WTC11 (cell line): Measurements from ENCODE around the gene LPP. TPM values are rescaled to one million over a fixed set of nuclear protein-coding genes. Genes with fewer than 3 reads are reported as not detected.

Experiments
- ATAC-seq: fragments of 200-7000 bp; cut with Tn5 transposase; 2 replicates; pipeline ENCODE4 v1.10.0; 2021; ENCODE audit warnings: mild to moderate bottlenecking, moderate library complexity
- CTCF ChIA-PET: fragments of 300-600 bp; sonication (Branson Sonifier 250); formaldehyde crosslinking; loops from one replicate; lab custom pipeline; 2021; ENCODE audit warnings: antibody characterized with exemption; lab: Charles Lee
- POLR2A ChIA-PET: fragments of 350-600 bp; sonication (Branson Sonifier 250); formaldehyde crosslinking; loops from one replicate; lab custom pipeline; 2021; ENCODE audit warnings: antibody characterized with exemption; lab: Charles Lee
- DNase-seq: peaks from one replicate; pipeline ENCODE4 v3.0.0; 2021; ENCODE audit warnings: low spot score
- H3K27ac Mint-ChIP-seq: 2 replicates; pipeline ENCODE4 v1.8.0; 2021; ENCODE audit warnings: mixed read lengths
- H3K27me3 Mint-ChIP-seq: 2 replicates; pipeline ENCODE4 v1.8.0; 2021; ENCODE audit warnings: low read depth, mild to moderate bottlenecking, moderate library complexity, mixed read lengths
- H3K36me3 Mint-ChIP-seq: 2 replicates; pipeline ENCODE4 v1.8.0; 2021; ENCODE audit warnings: mixed read lengths
- H3K4me1 Mint-ChIP-seq: 2 replicates; pipeline ENCODE4 v1.8.0; 2022; ENCODE audit warnings: mixed read lengths
- H3K4me3 Mint-ChIP-seq: 2 replicates; pipeline ENCODE4 v1.8.0; 2021; ENCODE audit warnings: mild to moderate bottlenecking, moderate library complexity, mixed read lengths
- H3K9me3 Mint-ChIP-seq: 2 replicates; pipeline ENCODE4 v1.8.0; 2021; ENCODE audit warnings: mixed read lengths
- ATF2 ChIP-seq: sonication (generic); formaldehyde crosslinking; IDR thresholded peaks from 2 replicates; pipeline ENCODE4 v1.8.1; 2022; ENCODE audit warnings: low read depth, missing genetic modification reagents, borderline replicate concordance
- CDX4 ChIP-seq: fragments of 250-450 bp; sonication (Bioruptor Pico); IDR thresholded peaks from 2 replicates; pipeline ENCODE4 v1.9.0; 2021; ENCODE audit warnings: moderate library complexity, mild to moderate bottlenecking, inconsistent platforms, borderline replicate concordance
- CREM ChIP-seq: sonication (generic); formaldehyde crosslinking; IDR thresholded peaks from 2 replicates; pipeline ENCODE4 v1.8.1; 2022; ENCODE audit warnings: mild to moderate bottlenecking, missing genetic modification reagents, moderate library complexity
- GABPB1 ChIP-seq: sonication (generic); formaldehyde crosslinking; IDR thresholded peaks from 2 replicates; pipeline ENCODE4 v1.8.1; 2023; ENCODE audit warnings: mild to moderate bottlenecking, missing genetic modification reagents
- JUN ChIP-seq: sonication (generic); formaldehyde crosslinking; IDR thresholded peaks from 2 replicates; pipeline ENCODE4 v1.8.0; 2023; ENCODE audit warnings: mild to moderate bottlenecking, missing genetic modification reagents
- NFE2L1 ChIP-seq: sonication (generic); formaldehyde crosslinking; IDR thresholded peaks from 2 replicates; pipeline ENCODE4 v1.8.1; 2023; ENCODE audit warnings: missing genetic modification reagents
- PREB ChIP-seq: sonication (generic); formaldehyde crosslinking; IDR thresholded peaks from 2 replicates; pipeline ENCODE4 v1.8.1; 2022; ENCODE audit warnings: mild to moderate bottlenecking, missing genetic modification reagents, moderate library complexity, borderline replicate concordance
- SMAD3 ChIP-seq: sonication (generic); formaldehyde crosslinking; IDR thresholded peaks from 2 replicates; pipeline ENCODE4 v1.8.0; 2022; ENCODE audit warnings: missing genetic modification reagents, mild to moderate bottlenecking, borderline replicate concordance
- SMAD4 ChIP-seq: sonication (generic); formaldehyde crosslinking; IDR thresholded peaks from 2 replicates; pipeline ENCODE4 v1.8.0; 2022; ENCODE audit warnings: mild to moderate bottlenecking, missing genetic modification reagents
- TCF7 ChIP-seq: sonication (generic); formaldehyde crosslinking; IDR thresholded peaks from 2 replicates; pipeline ENCODE4 v1.8.0; 2022; ENCODE audit warnings: mild to moderate bottlenecking, low read depth, missing genetic modification reagents, moderate library complexity
- USF1 ChIP-seq: sonication (generic); formaldehyde crosslinking; IDR thresholded peaks from 2 replicates; pipeline ENCODE4 v1.8.0; 2022; ENCODE audit warnings: mild to moderate bottlenecking, missing genetic modification reagents
- USF2 ChIP-seq: sonication (generic); formaldehyde crosslinking; IDR thresholded peaks from 2 replicates; pipeline ENCODE4 v1.8.1; 2023; ENCODE audit warnings: mild to moderate bottlenecking, missing genetic modification reagents, moderate library complexity
- ZNF138 ChIP-seq: sonication (generic); formaldehyde crosslinking; conservative IDR thresholded peaks from 2 replicates; pipeline ENCODE4 v1.8.1; 2022; ENCODE audit warnings: mild to moderate bottlenecking, moderate library complexity, missing genetic modification reagents
- ZNF232 ChIP-seq: sonication (generic); formaldehyde crosslinking; IDR thresholded peaks from 2 replicates; pipeline ENCODE4 v1.8.0; 2022; ENCODE audit warnings: mild to moderate bottlenecking, missing genetic modification reagents
- ZNF263 ChIP-seq: sonication (generic); formaldehyde crosslinking; IDR thresholded peaks from 2 replicates; pipeline ENCODE4 v1.8.1; 2022; ENCODE audit warnings: low read depth, mild to moderate bottlenecking, moderate library complexity, missing genetic modification reagents
- ZNF512 ChIP-seq: sonication (generic); formaldehyde crosslinking; IDR thresholded peaks from 2 replicates; pipeline ENCODE4 v1.8.1; 2022; ENCODE audit warnings: missing genetic modification reagents, borderline replicate concordance
- total RNA-seq: library from RNA; stranded (reverse); gene quantifications from 3 replicates; pipeline ENCODE4 v1.2.3, GENCODE V29; 2021

The LPP gene
- total RNA-seq, 1 experiment from 2014 or later, result 49.6 TPM

GRCh38 chr3:188685789-188686188 is 531.8 kb downstream of the LPP start:
- H3K9me3 Mint-ChIP-seq, result no peaks in the 10 kb centered on the region
- H3K27me3 Mint-ChIP-seq, result no peaks in the 10 kb centered on the region
- DNase-seq, result no peak
- POLR2A ChIA-PET, result no interaction called here
- ATAC-seq, result no peak
- H3K4me1 Mint-ChIP-seq, result peaks cover 12% of the 10 kb centered on the region
- no peak overlapping the region for H3K4me3 Mint-ChIP-seq
- no peak overlapping the region for H3K27ac Mint-ChIP-seq
- TF ChIP-seq USF1 (CRISPR knock-in tag), result no peak
- no peak for TF ChIP-seq ZNF512
- no peak for TF ChIP-seq USF2 (CRISPR knock-in tag)
- no peak for TF ChIP-seq SMAD4 (CRISPR knock-in tag)
- no peak for TF ChIP-seq SMAD3 (CRISPR knock-in tag)
- no peak for TF ChIP-seq ATF2 (CRISPR knock-in tag)
- no peak for TF ChIP-seq ZNF138 (CRISPR knock-in tag)
- TF ChIP-seq ZNF263 (CRISPR knock-in tag), result no peak
- no peak for TF ChIP-seq CDX4
- TF ChIP-seq ZNF232 (CRISPR knock-in tag), result no peak
- CTCF ChIA-PET, result interaction anchor here (1.2 to 1.4 kb wide), 3 partner anchors 12 to 945 kb away, joined by 3 to 4 read pairs (median 3); no protein-coding TSS in a partner anchor
- H3K36me3 Mint-ChIP-seq, result no peaks in the 10 kb centered on the region

- Mint-ChIP-seq H3K36me3 (no peaks in the 10 kb centered on the region), H3K9me3 (no peaks in the 10 kb centered on the region), H3K4me3 (no peak overlapping the region), H3K4me1 (peaks cover 12% of the 10 kb centered on the region), H3K27me3 (no peaks in the 10 kb centered on the region), H3K27ac (no peak overlapping the region)
- ATAC-seq (no peak), DNase-seq (no peak)
- ChIA-PET CTCF (interaction anchor here (0.6 to 1.4 kb wide), 6 partner anchors 13 to 971 kb away, joined by 3 to 5 read pairs (median 4); no protein-coding TSS in a partner anchor), POLR2A (no interaction called here)
- TF ChIP-seq TCF7 (CRISPR knock-in tag) (no peak), GABPB1 (CRISPR knock-in tag) (no peak), ZNF232 (CRISPR knock-in tag) (no peak), CREM (CRISPR knock-in tag) (no peak)
- TF ChIP-seq, all 79 proteins: peak for 0
Measured at GRCh38 chr3:188686324-188686723, 532.4 kb downstream of the LPP start.

GRCh38 chr3:188687389-188687788 is 533.4 kb downstream of the LPP start:
- ChIA-PET POLR2A (no interaction called here), CTCF (interaction anchor here (0.7 to 1.2 kb wide), 3 partner anchors 463 to 949 kb away, joined by 3 to 4 read pairs (median 3); no protein-coding TSS in a partner anchor)
- Mint-ChIP-seq H3K27ac (peak overlapping the region; percentile 22; the same call in 1 of the 2 replicates), H3K9me3 (no peaks in the 10 kb centered on the region), H3K27me3 (no peaks in the 10 kb centered on the region), H3K4me3 (no peak overlapping the region), H3K4me1 (peaks cover 17% of the 10 kb centered on the region), H3K36me3 (no peaks in the 10 kb centered on the region)
- peak; percentile 75 for ATAC-seq
- peak; percentile 23 for DNase-seq
- TF ChIP-seq NFE2L1 (CRISPR knock-in tag) (no peak), USF2 (CRISPR knock-in tag) (no peak), JUN (CRISPR knock-in tag) (no peak), PREB (CRISPR knock-in tag) (no peak), ZNF512 (no peak), ZNF263 (CRISPR knock-in tag) (no peak), ATF2 (CRISPR knock-in tag) (no peak)
